Heart right ventricle (tissue), 16 donors: ENCODE measurements around the gene TDRD6. TPM values are rescaled to one million over a fixed set of nuclear protein-coding genes. Genes with fewer than 3 reads are reported as not detected.

ENCODE experiments used
- ATAC-seq, 8 donors: fragments of 200-7000 bp; cut with Tn5 transposase; one replicate each; pipeline ENCODE4 v1.9.1; 2020; ENCODE audit warnings: mild to moderate bottlenecking in 8 of 8, moderate library complexity in 8 of 8, moderate number of reproducible peaks in 1 of 8
- DNase-seq, 2 donors: peaks; one replicate each; pipeline ENCODE4 v3.0.0-alpha.2; 2020
- H3K27ac ChIP-seq, 10 donors: fragments of 200-600 bp; sonication (generic) in 2 of 10; one replicate each; pipeline versions ENCODE4 v1.5.0 to v1.8.0; 2020 to 2022; ENCODE audit warnings: mild to moderate bottlenecking in 3 of 10
- H3K27me3 ChIP-seq, 7 donors: fragments of 200-600 bp; one replicate each; pipeline ENCODE4 v1.8.0; 2021 to 2022; ENCODE audit warnings: mild to moderate bottlenecking in 2 of 7
- H3K36me3 ChIP-seq, 9 donors: fragments of 200-600 bp; sonication (generic) in 1 of 9; one replicate each; pipeline versions ENCODE4 v1.5.0 to v1.8.0; 2020 to 2022; ENCODE audit warnings: mild to moderate bottlenecking in 2 of 9
- H3K4me1 ChIP-seq, 9 donors: fragments of 200-600 bp; sonication (generic) in 1 of 9; one replicate each; pipeline versions ENCODE4 v1.5.0 to v1.8.0; 2020 to 2022; ENCODE audit warnings: mild to moderate bottlenecking in 4 of 9
- H3K4me3 ChIP-seq, 10 donors: fragments of 200-600 bp; sonication (generic) in 2 of 10; one replicate each; pipeline versions ENCODE4 v1.5.0 to v1.8.0; 2020 to 2022; ENCODE audit warnings: mild to moderate bottlenecking in 7 of 10, moderate library complexity in 2 of 10
- H3K9me3 ChIP-seq, 11 donors: fragments of 200-600 bp in 10 of 11; sonication (generic) in 2 of 11; one replicate each; pipeline versions ENCODE4 v1.5.0 to v1.8.0; 2013 to 2022; ENCODE audit warnings: mild to moderate bottlenecking in 2 of 11, control low read depth in 1 of 11, moderate library complexity in 1 of 11
- CTCF ChIP-seq, 9 donors: fragments of 200-600 bp; sonication (generic) in 2 of 9; IDR thresholded peaks; one replicate each; pipeline versions ENCODE4 v1.5.0 to v1.8.0; 2021 to 2022; ENCODE audit warnings: antibody characterized with exemption in 9 of 9, mild to moderate bottlenecking in 5 of 9, moderate library complexity in 1 of 9
- WGBS, 2 donors: extraction: QIAGEN DNeasy Blood & Tissue Kit; methylation state at CpG; one replicate each; pipeline ENCODE4 v1.1.7; 2013; ENCODE audit warnings: inconsistent platforms in 1 of 2; 5-methylcytosine and 5-hydroxymethylcytosine counted together
- intact Hi-C, 10 donors: fragments of 100-400 bp; cut with DNase I; formaldehyde crosslinking; loops; one replicate each; pipeline versions ENCODE4 v1.11.1 to v1.14.2; 2022
- polyA plus RNA-seq, 2 donors: library from polyadenylated mRNA; stranded (reverse); fragments of 200-250 nt; gene quantifications; one replicate each; pipeline ENCODE4 v1.2.3, GENCODE V29; 2013
- total RNA-seq, 10 donors: library from RNA; stranded (reverse); fragmentation: NEBNext Ultra II Directional in 3 of 10; extraction: Animal tissue kit (Norgen Biotek cat#: 25700) in 3 of 10; gene quantifications; one replicate each; pipeline versions ENCODE4 v1.2.1 to v1.2.4, GENCODE V29; 2021 to 2023
- donor health status: Arrhythmogenic right ventricular cardiomyopathy.
- donor health status: ischemic (EF 13 %, LVEDD 7.1; RV severe dilation, severe dysfunction).
- donor health status: healthy with polysubstance abuse.
- donor health status: DM: no; HTN: yes; CAD: no.
- donor health status: DM: no; HTN: no; CAD: no.
- donor health status: ischemic (EF 25% LVEDD 6.9; RV normal size, moderate dysfunction).
- donor health status: ischemic (EF 25% LVEDD 5.7; RV mildly dilated, moderate dysfunction).
- donor health status: healthy.
- donor health status: DM: yes; HTN: yes; CAD: no.
- donor health status: Ischemic cardiomyopathy.
- donor health status: ischemic (EF 35%, LVEDD 5.7; RV mildly dilated, moderate dysfunction).
- donor health status: nonischemic (EF 11% LVEDD 7.7; RV severe dilation, severe dysfunction).
- donor health status: DM: yes; HTN: yes; CAD: no.
- donor health status: PGD.
- donor health status: ischemic (EF 29% LVEDD 5.4; RV normal size, mild dysfunction).
- donor health status: nonischemic (EF 23%, LVEDD 6.1; RV moderate dilation, normal function).

Gene TDRD6
- total and polyA plus RNA-seq, 12 donors, result 0.10 to 1.4 (median 0.54) TPM

GRCh38 chr6:46689657-46690056 lies 2.0 kb downstream of the TDRD6 start:
- Histone ChIP-seq H3K9me3 (peaks cover 0 to 9% (median 0%) of the 10 kb centered on the region in 11 donors), H3K4me1 (no peaks in the 10 kb centered on the region), H3K36me3 (no peaks in the 10 kb centered on the region), H3K4me3 (no peak overlapping the region), H3K27me3 (no peaks in the 10 kb centered on the region), H3K27ac (no peak overlapping the region)
- intact Hi-C loops, result loop anchor here in 1 of 10 donors (10.0 kb wide), 1 partner anchor 55 kb away; the partner anchor contains the start of gene ANKRD66
- ATAC-seq, result no peak
- 82 to 94% methylated on average over 3 of the region's 3 CpGs for WGBS, 2 donors
- TF ChIP-seq CTCF (IDR thresholded peaks at IDR 0.05), result no peak
- DNase-seq, result no peak

- no peak for TF ChIP-seq CTCF (IDR thresholded peaks at IDR 0.05)
- no peak overlapping the region for H3K27ac ChIP-seq
- DNase-seq (no peak), ATAC-seq (no peak)
- H3K4me3 ChIP-seq, result no peak overlapping the region
- 80 to 90% methylated on average over 2 of the region's 2 CpGs for WGBS, 2 donors
- H3K9me3 ChIP-seq, result peaks cover 0 to 9% (median 0%) of the 10 kb centered on the region in 11 donors
- no peaks in the 10 kb centered on the region for H3K4me1 ChIP-seq
- intact Hi-C loops, result no loop called here
- H3K36me3 ChIP-seq, result no peaks in the 10 kb centered on the region
- no peaks in the 10 kb centered on the region for H3K27me3 ChIP-seq
These were observed 2.6 kb downstream of the TDRD6 start for GRCh38 chr6:46690141-46690755.

- no peak for TF ChIP-seq CTCF (IDR thresholded peaks at IDR 0.05)
- H3K4me3 ChIP-seq, result no peak overlapping the region
These were observed 3.3 kb downstream of the TDRD6 start for GRCh38 chr6:46690911-46691451.

GRCh38 chr6:46699970-46700369 lies 12.3 kb downstream of the TDRD6 start:
- 77 to 91% methylated on average over 1 of the region's 1 CpG for WGBS, 2 donors
- H3K9me3 ChIP-seq, result no peaks in the 10 kb centered on the region
- H3K4me1 ChIP-seq, result no peaks in the 10 kb centered on the region
- H3K27ac ChIP-seq, result no peak overlapping the region
- no peak for TF ChIP-seq CTCF (IDR thresholded peaks at IDR 0.05)
- no peaks in the 10 kb centered on the region for H3K36me3 ChIP-seq
- no peak overlapping the region for H3K4me3 ChIP-seq
- no peaks in the 10 kb centered on the region for H3K27me3 ChIP-seq
- intact Hi-C loops, result loop anchor here in 4 of 10 donors (5.0 to 10.0 kb wide), 2 partner anchors 82 to 85 kb away; no protein-coding TSS in a partner anchor
- DNase-seq (no peak), ATAC-seq (no peak)

More at GRCh38 chr6:46690911-46691451, 3.3 kb downstream of the TDRD6 start:
- no peak for ATAC-seq
- whole genome bisulfite sequencing, 2 donors, result 66 to 69% methylated on average over 1 of the region's 1 CpG
- intact Hi-C loops, result no loop called here
- Histone ChIP-seq H3K36me3 (no peaks in the 10 kb centered on the region), H3K27me3 (no peaks in the 10 kb centered on the region), H3K4me1 (no peaks in the 10 kb centered on the region), H3K9me3 (peaks cover 0 to 9% (median 0%) of the 10 kb centered on the region in 11 donors), H3K27ac (no peak overlapping the region)
- DNase-seq, result no peak
